Left lobe of liver (tissue), 2 donors: ENCODE measurements around the gene ADAM11. TPM values are rescaled to one million over a fixed set of nuclear protein-coding genes. Genes with fewer than 3 reads are reported as not detected.
"Not testable (repeated sequence)": the region's sequence is repeated elsewhere in the genome, so short reads cannot be mapped to it uniquely, and the experiment has no call there.

Source experiments
- ATAC-seq: fragments of 200-7000 bp; cut with Tn5 transposase; one replicate; pipeline ENCODE4 v1.9.1; 2020; ENCODE audit warnings: mild to moderate bottlenecking, moderate library complexity
- DNase-seq: peaks from one replicate; pipeline ENCODE4 v3.0.0-alpha.2; 2020; ENCODE audit warnings: low spot score
- total RNA-seq: library from RNA; stranded (reverse); gene quantifications from one replicate; pipeline ENCODE4 v1.2.1, GENCODE V29; 2021
- donor health status: DM: no; HTN: no; CAD: no; lungs with moderate emphysema.
- donor health status: DM: no; HTN: yes; CAD: no.

The ADAM11 gene
- total RNA-seq, 1 donor from 2014 or later, result 0.13 TPM

- not testable (repeated sequence) for ATAC-seq, DNase-seq
Measured at GRCh38 chr17:44755180-44755579, 3.6 kb upstream of the ADAM11 start.

- DNase-seq (no peak), ATAC-seq (no peak)
Measured at GRCh38 chr17:44757045-44757917, 1.5 kb upstream of the ADAM11 start.

- DNase-seq, result no peak
- no peak for ATAC-seq
Measured at GRCh38 chr17:44757918-44758413, 822 bp upstream of the ADAM11 start.

- DNase-seq, result no peak
- ATAC-seq, result no peak
Measured at GRCh38 chr17:44759086-44759915, 513 bp downstream of the ADAM11 start.

GRCh38 chr17:44759916-44760243 is 1.1 kb downstream of the ADAM11 start:
- DNase-seq (no peak), ATAC-seq (no peak)

- DNase-seq (no peak), ATAC-seq (no peak)
Measured at GRCh38 chr17:44760474-44761308, 1.9 kb downstream of the ADAM11 start.

GRCh38 chr17:44761932-44762810 is 3.4 kb downstream of the ADAM11 start:
- no peak for ATAC-seq
- DNase-seq, result no peak

GRCh38 chr17:44763170-44763569 is 4.4 kb downstream of the ADAM11 start:
- DNase-seq (no peak), ATAC-seq (no peak)

GRCh38 chr17:44765965-44766364 is 7.2 kb downstream of the ADAM11 start:
- DNase-seq (no peak), ATAC-seq (no peak)

- ATAC-seq (no peak), DNase-seq (no peak)
Measured at GRCh38 chr17:44766409-44767038, 7.7 kb downstream of the ADAM11 start.

GRCh38 chr17:44767493-44767892 is 8.7 kb downstream of the ADAM11 start:
- ATAC-seq, result no peak
- DNase-seq, result no peak

- no peak for DNase-seq
Measured at GRCh38 chr17:44768505-44769142, 9.8 kb downstream of the ADAM11 start.

GRCh38 chr17:44769230-44769629 is 10.4 kb downstream of the ADAM11 start:
- no peak for DNase-seq
- ATAC-seq, result no peak

More at GRCh38 chr17:44768505-44769142, 9.8 kb downstream of the ADAM11 start:
- ATAC-seq, result no peak

- DNase-seq, result no peak
Measured at GRCh38 chr17:44769647-44770084, 10.9 kb downstream of the ADAM11 start.

GRCh38 chr17:44770166-44770925 is 11.6 kb downstream of the ADAM11 start:
- DNase-seq (no peak), ATAC-seq (no peak)

More at GRCh38 chr17:44769647-44770084, 10.9 kb downstream of the ADAM11 start:
- ATAC-seq, result peak; percentile 27

GRCh38 chr17:44772308-44773045 is 13.7 kb downstream of the ADAM11 start:
- DNase-seq (no peak), ATAC-seq (no peak)

- no peak for ATAC-seq
- DNase-seq, result no peak
Measured at GRCh38 chr17:44773140-44773539, 14.4 kb downstream of the ADAM11 start.
